Measurements from ENCODE around the gene EYA2.

DNA sequence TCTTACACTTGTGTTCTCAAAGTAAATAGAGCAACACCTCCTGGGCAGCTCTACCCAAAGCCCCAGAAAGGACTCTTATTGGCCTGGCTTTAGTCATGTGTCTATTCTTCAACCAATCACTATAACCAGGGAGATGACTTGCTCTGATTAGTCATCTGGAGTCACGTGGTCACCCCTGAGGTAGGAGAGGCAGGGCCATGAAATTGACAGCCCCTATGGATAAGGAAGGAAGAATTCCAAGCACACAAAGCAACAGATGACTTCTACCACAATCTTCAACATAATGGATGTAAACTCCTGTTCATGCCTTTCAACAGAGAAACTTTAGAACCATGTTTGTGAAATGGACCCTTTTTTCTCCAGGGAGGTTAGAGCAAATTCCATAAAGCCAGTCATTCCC, 24.6 kb upstream of the EYA2 start:
- TF ChIP-seq EZH2 (IDR thresholded peaks at IDR 0.05; ENCODE audit: insufficient read depth, poor library complexity, severe bottlenecking) (no peak), EZH2phosphoT487 (IDR thresholded peaks at IDR 0.05; ENCODE audit: insufficient read depth, low read depth) (no peak)

Measured in GM23248 (cell line).